NCI-H1930 (cell line): Measurements from ENCODE around the gene P2RY8.
"Not testable (repeated sequence)": the region's sequence is repeated elsewhere in the genome, so short reads cannot be mapped to it uniquely, and the experiment has no call there.

Source experiments
- DNase-seq, 2 experiments: peaks; one replicate each; lab custom pipeline; 2025; lab: John Stamatoyannopoulos, UW

Gene P2RY8

GRCh38 chrX:1520350-1520749, 16.6 kb downstream of the P2RY8 start:
- DNase-seq = no peak

DNA sequence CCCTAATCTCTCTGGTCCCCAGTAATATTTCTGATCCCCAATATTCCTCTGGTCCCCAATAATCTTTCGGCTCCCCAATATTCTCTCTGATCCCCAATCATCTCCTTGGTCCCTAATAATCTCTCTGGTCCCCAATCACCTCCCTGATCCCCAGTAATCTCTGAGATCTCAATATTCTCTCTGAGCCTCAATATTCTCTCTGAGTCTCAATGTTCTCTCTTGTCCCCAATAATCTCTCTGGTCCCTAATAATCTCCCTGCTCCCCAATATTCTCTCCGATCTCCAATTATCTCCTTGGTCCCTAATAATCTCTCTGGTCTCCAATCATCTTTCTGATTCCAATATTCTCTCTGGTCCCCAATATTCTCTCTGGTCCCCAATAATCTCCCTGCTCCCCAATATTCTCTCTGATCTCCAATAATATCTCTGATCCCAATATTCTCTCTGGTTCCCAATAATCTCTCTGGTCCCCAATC, 17.9 kb downstream of the P2RY8 start:
- DNase-seq = no peak

- DNase-seq = no peak
These were observed 18.5 kb downstream of the P2RY8 start for GRCh38 chrX:1518512-1518911.

DNA sequence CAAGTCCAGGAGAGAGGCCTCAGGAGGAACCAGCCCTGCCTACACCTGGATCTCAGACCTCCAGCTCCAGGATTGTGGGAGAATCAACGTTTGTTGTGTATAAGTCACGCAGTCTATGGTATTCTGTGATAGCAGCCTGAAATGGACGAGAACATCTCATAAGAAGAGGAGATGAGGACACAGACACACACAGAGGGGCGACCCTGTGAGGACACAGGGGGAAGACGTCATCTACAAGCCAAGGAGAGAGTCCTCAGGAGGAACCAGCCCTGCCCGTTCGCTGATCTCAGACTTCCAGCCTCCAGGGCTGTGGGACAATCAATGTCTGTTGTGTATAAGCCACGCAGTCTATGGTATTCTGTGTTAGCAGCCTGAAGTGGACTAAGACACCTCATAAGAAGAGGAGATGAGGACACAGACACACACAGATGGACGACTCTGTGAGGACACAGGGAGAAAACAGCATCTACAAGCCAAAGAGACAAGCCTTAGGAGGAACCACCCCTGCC, 20.3 kb downstream of the P2RY8 start:
- no peak for DNase-seq

- DNase-seq = no peak
These were observed 25.2 kb downstream of the P2RY8 start for GRCh38 chrX:1511829-1512228.

GRCh38 chrX:1511150-1511549, 25.8 kb downstream of the P2RY8 start:
- DNase-seq = no peak

DNA sequence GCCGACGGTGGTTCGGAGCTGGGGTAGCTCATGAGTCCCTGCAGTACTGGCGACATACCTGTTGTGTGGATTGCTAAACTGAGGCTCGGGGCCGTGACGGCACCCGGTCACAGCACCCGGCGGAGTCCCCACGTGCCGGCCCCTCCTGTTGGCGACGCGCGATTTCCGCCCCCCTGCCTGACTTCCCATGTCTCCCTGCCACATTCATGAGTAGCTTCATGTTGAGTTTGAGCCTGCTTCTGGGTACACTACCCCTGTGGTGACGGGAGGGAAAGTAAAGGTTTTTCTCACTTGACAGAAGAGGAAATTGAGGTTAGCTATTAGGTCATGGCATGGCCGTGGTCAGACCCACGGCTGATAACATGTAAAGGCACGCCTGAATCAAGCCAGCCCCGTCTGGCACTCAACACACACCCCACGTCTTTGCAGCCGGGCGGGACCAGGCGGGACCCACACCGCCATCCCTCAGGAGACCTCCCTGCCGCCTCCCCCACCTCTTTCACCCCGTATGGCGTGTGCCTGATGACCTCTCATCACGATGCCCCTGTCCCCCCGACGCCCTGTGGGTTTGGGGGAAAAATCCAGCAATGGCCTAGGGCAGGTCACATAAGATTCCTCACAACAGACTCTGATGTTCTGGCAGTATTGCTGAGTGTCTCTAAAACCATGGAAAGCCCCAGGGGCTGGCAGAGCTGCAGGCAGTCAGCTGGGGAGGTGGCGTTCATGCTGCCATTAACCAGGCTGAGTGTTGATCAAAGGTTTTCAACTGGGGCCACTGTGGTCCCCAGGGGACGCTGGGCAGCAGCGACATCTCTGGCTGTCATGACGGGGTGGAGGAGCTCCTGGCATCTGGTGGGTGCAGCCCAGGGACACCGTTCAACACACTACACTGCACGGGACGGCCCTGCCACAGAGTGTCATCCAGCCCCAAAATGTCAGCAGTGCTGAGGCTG, 29.2 kb downstream of the P2RY8 start:
- no peak for DNase-seq

GRCh38 chrX:1506916-1507315, 30.1 kb downstream of the P2RY8 start:
- DNase-seq = no peak

DNA sequence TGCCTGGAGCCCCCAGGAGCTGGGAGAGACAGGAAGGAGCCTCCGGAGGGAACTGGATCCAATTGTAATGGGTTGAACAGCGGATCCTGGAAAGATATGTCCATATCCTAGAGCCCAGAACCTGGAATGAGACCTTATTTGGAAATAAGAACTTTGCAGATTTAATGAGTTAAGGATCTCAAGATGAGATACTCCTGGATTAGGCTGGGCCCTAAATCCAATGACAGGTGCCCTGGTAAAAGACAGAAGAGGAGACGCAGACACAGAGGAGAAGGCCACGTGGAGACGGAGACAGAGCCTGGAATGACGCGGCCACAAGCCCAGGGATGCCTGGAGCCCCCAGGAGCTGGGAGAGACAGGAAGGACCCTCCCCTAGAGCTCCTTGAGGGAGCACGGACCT, 34.1 kb downstream of the P2RY8 start:
- DNase-seq = no peak

DNA sequence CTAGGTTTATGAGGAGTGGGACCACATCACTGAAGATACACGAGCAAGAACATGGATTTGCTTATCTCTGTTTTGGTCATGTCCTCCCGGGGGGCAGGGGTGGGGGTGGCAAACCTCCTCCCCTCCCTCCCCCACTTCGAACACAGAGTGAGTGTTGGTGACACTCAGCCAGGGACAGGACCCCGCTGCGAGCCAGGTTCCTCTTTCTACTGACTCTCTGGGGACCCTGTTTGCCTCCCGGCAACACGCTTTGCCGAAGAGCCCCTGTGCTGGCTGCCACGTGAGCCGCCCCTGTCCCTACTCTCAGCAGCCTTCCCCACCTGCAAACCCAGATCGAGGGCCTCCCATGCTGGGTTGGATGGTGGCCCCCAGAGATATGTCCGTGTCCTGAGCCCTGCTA, 34.7 kb downstream of the P2RY8 start:
- DNase-seq = no peak

DNA sequence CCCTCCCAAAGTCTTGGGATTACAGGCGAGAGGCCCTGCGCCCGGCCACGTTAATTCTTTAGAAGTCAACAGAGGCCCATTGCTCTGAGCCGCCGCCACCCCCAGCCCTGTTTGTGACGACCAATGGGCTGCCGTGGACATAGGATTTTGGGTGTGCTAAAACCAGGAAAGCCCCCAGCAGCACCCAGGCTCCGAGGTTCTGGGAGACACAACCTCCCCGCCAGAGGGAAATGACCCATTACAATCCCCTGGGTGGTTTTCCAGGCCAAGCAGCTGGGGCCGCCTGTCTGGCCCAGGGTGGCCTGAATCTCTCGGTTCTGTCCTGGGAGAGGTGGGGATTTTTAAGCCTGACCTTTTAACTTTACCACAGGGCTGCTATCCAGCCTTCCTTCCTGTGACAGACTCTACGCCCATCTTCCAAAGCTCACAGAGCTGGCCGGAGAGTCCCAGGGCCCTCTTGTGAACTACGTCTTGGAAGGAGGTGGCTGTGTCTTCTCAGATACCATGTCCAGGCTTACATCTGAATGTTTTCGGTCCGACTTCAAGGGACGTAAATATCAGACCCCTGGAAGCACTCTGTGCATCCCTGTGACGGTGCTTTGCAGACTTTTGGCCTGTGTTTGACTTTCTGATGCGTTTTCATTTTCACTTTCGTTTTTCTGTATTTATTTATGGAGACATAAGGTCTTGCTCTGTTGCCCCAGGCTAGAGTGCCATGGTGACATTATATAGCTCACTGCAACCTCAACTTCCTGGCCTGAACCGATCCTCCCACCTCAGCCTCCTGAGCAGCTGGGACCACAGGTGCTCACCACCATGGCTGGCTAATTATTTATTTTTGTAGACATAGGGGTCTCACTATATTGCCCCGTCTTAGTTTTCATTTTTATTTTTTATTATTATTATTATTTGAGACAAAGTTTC, 36.0 kb downstream of the P2RY8 start:
- DNase-seq = no peak

GRCh38 chrX:1496076-1496475, 40.9 kb downstream of the P2RY8 start:
- no peak for DNase-seq

DNA sequence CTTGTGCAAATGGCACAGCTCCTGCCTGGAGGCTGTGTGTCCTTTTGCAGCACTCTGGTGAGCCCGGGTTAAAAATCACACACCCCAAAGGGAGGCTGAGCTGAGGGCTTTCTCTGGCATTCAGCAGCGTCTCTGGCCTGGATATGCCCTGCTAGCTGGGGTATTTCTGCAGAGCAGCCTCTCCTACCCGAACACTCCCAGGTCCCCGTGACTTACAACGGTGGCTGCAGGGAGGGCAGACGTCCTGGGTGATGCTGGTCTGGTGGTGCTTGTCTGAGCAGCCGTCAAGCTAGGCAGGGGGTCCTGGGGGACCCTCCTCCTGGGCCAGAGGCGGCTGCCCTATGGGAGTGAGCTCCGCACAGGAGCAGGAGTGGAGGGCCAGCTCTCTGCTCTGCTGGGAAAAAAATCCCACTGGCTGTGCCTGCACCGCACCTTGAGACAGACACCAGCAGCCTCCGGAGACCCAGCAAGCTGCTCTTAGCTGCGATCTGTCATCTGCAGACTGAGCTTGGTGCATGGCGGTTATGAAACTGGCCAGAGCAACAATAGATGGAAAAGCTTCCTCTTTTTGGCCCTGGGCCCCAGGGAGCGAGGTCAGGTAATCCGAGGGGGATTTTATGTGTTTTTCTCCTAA, 43.0 kb downstream of the P2RY8 start:
- no peak for DNase-seq

DNA sequence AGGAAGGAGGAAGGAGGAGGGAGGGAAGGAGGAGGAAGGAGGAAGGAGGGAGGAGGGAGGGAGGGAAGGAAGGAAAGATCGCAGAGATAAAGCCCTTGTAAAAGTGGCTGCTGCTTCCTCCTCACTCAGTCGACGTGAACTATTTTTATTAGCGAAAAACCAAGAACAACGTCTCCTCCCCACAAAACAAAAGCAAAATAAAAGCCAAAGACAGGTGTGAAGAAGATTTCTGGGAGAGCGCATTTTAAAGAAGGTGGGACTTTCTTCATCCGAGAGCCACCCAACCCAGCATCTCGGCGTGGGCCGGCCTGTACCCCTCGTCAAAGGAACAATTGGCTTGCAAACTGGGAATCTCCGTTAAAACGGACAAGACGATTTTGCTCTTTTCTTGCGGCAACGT, 43.6 kb downstream of the P2RY8 start:
- no peak for DNase-seq

DNA sequence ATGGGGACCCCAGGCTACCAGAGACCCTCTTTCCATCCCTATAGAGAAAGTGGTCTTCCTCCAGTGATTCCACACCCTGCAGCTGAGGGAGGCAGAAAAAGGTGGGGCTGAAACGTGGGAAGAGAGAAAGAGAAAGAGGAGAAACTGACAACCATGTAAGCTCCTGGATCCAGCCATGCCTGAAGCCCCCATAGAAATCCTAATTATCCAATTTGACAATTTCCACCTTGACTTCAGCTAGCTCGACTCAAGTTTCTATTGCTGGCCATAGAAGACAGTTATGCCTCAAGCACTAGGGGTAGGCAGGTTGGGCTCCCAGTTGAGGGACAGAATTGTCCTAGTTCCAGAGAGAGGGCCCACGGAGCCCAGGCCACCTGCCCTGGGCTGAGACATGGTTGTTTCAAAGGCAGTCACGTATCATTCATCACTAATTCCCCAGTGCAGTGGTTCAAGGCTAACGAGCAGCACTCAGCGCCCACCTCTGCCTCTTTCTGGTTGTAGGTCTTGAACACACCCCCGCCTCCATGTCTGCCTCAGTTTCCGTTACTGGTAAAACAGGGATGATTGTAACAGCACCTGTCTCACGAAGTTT, 44.5 kb downstream of the P2RY8 start:
- no peak for DNase-seq

DNA sequence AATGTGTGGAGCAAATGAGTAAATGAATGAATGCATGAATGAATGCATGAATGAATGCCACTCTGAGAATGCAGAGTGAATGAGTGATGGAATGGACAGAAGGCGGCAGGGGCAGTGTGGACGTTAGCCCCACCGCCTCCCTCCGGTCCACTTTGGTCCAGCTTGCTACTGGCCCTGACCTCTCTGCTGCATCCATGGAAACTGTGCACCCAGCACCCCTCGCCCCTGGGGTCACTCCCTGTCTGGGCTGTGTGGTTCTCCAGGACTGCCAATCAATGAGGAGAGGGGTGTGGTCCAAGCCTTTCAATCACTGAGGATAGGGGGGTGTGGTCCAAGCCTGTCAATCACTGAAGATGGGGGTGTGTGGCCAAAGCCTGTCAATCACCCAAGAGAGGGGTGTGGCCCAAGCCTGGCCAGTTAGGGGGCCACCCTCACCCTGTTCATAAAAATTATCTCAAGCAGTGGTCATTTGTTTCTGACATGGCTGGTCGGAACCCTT, 45.1 kb downstream of the P2RY8 start:
- no peak for DNase-seq

- DNase-seq = not testable (repeated sequence)
These were observed 45.7 kb downstream of the P2RY8 start for GRCh38 chrX:1491248-1491647.

GRCh38 chrX:1490723-1491122, 46.3 kb downstream of the P2RY8 start:
- not testable (repeated sequence) for DNase-seq

DNA sequence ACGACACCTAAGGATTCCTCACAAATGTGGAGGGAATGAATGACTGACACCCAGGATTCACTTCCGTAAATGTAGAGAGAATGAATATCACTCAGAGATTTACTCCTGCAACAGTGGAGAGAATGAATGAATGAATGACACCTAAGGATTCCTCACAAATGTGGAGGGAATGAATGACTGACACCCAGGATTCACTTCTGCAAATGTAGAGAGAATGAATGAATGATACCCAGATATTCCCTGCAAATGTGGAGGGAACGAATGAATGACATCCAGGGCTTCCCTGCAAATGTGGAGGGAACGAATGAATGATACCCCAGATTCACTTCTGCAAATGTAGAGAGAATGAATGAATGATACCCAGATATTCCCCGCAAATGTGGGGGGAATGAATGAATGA, 47.6 kb downstream of the P2RY8 start:
- DNase-seq = not testable (repeated sequence)

DNA sequence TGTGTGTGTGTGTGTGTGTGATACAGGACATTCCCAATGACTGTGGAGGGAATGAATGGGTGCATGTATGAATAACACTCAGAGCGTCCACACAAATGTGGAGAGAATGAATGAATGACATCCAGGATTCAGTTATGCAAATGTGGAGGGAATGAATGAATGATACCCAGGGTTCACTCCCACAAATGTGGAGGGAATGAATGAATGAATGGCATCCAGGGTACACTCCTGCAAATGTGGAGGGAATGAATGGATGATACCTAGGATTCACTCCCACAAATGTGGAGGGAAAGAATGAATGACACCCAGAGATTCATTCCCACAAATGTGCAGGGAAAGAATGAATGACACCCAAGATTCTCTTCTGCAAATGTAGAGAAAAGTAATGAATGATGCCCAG, 48.2 kb downstream of the P2RY8 start:
- DNase-seq = no peak

DNA sequence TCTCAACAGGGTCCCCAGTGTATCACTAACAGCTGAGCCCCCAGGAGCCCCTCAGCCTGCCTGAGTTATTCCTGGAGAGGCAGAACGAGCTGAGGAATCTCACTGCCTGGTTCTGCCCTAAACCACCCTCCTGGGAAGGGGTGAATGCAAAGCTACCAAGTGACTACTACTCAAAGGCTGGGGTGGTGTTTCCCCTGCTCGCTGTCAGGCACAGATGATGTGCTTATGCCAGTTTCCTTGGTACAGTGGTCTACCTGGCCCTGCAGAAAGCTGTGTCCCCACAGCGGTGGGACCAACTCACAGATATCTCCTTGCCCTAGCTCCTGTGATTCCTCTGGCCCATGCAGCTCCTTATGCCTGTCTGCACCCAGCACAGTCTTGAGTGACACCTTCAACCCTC, 48.8 kb downstream of the P2RY8 start:
- no peak for DNase-seq
